NT2/D1 (cell line): ENCODE results near the gene CUL9.

Source experiments
- SUZ12 ChIP-seq: IDR thresholded peaks from 2 replicates; pipeline ENCODE4 v1.6.1; 2011; ENCODE audit not compliant: insufficient read length, insufficient read depth; ENCODE audit errors: extremely low read depth
- YY1 ChIP-seq: IDR thresholded peaks from 2 replicates; pipeline ENCODE4 v1.6.1; 2011; ENCODE audit not compliant: insufficient read length, insufficient read depth
- ZNF274 ChIP-seq: IDR thresholded peaks from 2 replicates; pipeline ENCODE4 v1.6.1; 2011; ENCODE audit warnings: mild to moderate bottlenecking, low read depth, low read length

DNA sequence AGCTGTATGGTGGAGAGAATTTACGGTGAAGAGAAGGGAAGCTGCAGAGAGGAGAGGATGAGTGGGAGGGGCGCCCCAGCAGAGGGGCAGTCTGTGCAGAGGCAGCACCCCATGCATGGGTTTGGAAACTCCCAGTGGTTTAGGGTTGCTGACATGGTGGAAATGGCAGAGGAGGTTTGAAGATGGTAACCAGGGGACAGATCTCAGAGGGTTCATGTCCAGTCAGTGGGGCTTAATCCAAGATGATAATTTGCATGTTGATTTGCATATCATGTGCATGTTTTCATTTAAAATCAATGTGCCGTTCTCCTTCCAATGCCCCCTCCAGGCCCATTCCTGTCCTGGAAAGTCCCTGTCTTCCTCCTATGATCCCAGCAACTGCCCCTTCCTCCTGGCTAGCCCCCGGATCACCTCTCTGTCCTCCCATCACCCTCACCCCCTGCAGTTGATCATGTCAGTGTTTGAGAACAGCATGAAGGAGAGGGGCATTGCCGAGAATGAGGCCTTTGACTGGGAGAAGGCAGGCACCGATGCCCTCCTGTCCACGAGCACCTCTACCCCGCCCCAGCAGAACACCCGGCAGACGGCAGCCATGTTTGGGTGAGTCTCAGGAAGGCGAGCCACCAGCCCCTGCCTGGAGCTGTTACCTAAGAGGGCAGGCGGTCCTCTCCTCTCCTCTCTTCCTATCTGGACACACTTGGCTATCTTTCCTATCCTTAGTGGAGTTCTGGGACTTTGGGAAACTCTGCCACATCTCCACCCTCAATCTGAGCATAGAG is 75.6 kb downstream of the CUL9 start:
- TF ChIP-seq SUZ12 (no peak), YY1 (no peak), ZNF274 (no peak)
